ENCODE measurements around the gene PAPPA.

PAPPA gene

DNA sequence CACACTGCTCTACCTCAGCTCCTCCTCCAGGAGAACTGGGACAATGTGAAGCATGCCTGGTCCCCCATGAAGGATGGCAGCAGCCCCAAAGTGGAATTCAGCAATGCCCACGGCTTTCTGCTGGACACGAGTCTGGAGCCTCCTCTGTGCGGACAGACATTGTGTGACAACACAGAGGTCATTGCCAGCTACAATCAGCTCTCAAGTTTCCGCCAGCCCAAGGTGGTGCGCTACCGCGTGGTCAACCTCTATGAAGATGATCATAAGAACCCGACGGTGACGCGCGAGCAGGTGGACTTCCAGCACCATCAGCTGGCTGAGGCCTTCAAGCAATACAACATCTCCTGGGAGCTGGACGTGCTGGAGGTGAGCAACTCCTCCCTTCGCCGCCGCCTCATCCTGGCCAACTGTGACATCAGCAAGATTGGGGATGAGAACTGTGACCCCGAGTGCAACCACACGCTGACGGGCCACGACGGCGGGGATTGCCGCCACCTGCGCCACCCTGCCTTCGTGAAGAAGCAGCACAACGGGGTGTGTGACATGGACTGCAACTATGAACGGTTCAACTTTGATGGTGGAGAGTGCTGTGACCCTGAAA is 34.1 kb downstream of the PAPPA start:
- DNase-seq = no peak

DNA sequence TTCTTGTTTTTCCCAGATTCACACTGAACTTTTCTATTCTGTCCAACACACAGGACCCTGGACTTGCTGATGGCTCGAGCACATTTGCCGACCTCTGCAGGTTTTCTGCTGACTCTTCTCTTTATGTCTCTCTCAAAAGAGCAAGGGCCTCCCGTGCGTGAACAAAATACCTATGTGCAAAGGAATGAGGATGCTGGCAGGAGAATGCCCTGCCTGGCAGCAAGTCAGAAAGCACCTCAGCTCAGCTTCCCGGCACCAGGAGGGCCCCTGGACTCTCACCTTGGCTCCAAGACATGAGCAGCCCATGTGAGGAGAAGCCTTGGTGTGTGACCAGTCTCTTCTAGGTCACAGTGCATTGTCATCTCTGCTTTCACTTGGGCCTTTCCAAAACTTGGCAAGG is 36.1 kb downstream of the PAPPA start:
- no peak for DNase-seq

DNA sequence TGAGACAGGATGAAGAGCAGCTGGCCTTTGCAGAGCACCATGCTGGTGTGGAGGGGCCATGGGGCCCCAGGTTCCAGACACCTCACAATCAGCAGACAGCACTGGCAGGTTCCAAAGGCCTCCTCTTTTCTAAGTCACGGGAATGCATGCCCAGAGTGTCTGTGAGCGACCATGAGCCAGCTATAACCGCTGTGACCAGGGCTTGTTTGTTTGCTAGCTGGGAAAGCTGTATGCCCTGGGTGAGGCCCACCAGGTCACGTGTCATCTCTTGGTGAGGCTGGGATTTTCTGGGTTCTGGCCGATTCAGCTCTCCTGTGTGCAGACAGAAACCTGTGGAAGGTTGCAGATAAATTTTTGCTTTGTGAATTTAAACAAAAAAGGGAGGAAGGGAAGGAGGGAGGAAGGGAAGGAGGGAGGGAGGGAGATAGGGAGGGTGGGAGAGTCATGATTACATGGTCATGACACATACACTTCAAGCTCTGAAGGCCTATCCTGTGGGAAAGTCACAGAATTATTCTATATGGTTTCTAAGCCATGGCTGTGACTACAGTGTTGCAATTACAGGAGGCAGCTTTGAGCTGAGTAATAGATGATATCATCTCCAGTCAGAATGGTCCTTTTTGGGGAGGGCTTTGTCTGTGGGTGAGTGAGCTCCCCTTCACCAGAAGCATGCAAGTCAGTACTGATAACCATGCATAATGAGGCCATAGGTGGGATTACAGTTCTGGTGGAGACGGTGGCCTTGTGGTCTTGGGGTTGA is 37.2 kb downstream of the PAPPA start:
- DNase-seq = no peak

GRCh38 chr9:116191576-116192415 is 38.2 kb downstream of the PAPPA start:
- DNase-seq = no peak

- DNase-seq = no peak
These were observed 40.0 kb downstream of the PAPPA start for GRCh38 chr9:116193636-116194035.

DNA sequence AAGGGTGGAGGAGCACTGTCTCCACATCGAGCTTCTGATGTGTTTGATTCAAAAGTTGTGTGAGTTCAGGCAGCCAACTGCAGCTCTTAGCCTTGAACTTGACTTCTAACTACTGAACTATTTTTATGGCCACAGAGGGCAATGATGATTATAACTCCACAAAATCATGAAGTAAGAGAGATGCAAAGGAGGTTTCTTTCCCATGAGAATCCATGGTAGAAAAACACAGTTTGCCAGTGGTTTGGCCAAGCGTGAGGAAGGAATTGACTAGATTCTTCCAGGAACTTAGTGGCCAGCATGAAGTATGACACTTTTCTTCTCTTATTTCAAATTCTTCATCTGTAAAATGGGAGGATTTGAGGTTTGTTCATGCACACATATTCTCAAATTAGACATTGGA is 43.2 kb downstream of the PAPPA start:
- DNase-seq = no peak

DNA sequence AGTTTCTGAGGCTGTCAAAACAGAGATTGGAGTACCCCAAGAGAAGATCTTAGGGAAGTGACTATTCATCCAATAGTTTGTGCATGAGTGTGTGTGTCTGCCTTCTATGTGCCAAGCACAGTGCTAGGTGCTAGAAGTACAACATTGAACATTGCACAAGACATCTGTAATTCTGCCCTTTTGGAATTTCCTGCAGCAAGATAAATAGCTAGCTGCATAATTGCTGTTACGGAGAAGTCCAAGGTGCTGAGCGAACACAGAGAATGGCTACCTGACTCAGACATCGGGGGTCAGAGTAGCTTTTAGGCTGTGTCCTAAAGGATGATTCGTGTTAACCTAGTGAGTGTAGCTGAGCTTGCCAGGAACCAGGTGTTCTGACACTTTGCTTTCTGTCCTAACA is 44.8 kb downstream of the PAPPA start:
- DNase-seq = no peak

DNA sequence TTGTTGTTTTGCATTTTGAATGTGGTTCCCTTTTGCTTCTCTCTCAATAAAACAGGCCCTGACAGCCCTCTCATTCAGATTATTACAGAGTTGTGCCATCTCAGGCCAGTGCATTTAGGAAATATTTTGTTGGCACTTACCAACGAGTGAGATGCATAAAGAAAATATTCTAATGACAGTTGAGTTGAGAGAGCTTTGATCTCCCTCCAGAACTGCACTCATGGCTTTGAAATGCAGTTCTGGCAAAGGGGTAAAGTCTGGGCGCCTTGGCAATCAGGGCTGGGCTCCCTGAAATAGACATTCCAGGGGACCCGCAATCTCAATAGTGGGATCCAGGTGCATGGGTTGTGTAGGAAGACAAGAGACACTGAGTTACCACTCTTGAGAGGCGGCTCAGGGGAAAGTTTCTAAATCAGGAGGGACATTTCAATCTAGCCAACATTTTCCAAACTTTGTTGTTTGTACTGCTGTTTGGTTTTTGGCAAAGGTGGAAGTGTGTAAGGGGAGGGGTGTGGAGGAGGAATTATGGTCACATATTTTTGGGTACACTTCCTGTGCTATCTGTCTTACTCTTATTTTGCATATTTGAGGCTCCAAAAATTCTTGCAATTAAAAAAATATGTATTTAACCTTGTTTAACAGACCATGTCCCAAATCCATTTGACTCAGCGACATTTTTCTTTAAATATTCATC is 48.8 kb downstream of the PAPPA start:
- no peak for DNase-seq

DNA sequence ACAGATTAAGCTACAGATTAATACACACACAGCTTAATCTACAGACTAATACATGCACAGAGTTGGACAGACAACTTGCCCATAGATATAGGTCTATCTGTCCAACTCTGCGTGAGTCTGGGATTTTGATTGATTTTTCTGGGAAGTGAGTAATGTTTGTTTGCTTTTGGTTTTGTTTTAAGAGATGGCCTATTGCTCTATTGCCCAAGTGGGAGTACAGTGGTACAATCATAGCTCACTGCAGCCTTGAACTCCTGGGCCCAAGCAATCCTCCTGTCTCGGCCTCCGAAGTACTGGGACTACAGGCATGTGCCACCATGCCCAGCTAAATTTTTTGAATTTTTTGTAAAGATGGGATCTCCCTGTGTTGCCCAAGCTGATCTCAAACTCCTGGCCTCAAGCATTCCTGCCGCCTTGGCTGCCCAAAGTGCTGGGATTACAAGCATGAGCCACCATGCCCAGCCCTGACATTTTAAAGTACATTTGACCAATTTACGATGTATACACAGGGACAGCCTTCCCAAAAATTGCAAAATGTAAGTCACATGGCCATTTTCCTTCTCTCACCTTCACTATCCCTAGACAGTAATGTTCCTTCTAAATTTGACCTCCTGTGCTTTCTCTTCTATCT is 50.8 kb downstream of the PAPPA start:
- no peak for DNase-seq

GRCh38 chr9:116207371-116208111 is 54.0 kb downstream of the PAPPA start:
- no peak for DNase-seq

DNA sequence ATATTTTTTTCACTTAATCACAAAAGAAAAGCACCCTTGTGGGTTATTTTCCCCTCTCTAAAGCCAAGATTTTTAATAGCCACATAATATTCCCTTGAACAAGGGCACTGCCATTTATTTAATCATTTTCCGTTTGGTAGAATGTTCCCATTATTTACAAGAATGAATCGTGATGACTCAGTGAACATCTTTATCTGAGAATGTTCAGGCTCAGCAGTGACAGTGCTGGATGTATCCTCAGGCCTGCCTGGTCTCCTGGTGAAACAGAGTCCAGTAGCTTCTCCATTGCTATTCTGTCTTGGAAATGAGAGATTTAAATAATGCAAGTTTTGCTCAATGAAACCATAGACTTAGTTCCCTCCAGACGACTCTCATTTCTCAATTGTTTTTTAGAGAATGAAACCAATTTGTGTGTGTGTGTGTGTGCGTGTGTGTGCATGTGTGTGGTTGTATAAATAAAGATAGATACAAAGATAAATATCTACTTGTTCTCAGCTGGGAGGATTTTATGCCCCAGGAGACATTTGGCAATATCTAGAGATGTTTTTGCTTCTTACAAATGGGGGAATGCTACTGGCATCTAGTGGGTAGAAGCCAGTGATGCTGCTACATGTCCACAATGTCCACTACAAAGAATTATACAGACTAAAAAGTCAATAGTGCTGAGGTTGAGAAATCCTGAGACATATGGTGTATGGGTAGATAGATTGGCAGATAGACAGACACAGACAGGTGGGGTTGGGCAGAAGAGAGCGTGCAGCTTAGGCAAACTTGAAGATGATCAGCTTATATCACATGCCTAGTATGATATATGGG is 55.0 kb downstream of the PAPPA start:
- no peak for DNase-seq

GRCh38 chr9:116209414-116210116 is 56.0 kb downstream of the PAPPA start:
- no peak for DNase-seq

- DNase-seq = no peak
These were observed 59.5 kb downstream of the PAPPA start for GRCh38 chr9:116212986-116213692.

- no peak for DNase-seq
These were observed 60.1 kb downstream of the PAPPA start for GRCh38 chr9:116213693-116214047.

DNA sequence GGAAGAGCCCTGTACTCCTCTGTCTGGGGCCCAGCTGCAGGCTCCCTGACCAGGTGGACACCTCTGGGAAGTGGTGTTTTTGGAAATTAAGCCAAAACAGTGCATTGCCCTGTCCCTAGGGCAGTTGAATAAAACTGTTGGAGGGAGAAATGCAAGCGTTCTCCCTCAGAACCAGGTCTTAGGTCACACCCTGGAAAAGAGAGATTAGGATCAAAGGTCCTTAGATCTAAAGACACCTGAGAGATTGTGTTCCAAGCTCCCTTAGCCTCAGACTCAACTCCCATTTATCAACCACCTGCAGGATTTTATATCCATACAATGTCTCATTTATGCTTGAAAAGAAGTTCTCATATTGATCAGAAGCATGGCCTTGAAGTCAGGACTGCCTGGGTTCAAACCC is 64.8 kb downstream of the PAPPA start:
- DNase-seq = no peak

DNA sequence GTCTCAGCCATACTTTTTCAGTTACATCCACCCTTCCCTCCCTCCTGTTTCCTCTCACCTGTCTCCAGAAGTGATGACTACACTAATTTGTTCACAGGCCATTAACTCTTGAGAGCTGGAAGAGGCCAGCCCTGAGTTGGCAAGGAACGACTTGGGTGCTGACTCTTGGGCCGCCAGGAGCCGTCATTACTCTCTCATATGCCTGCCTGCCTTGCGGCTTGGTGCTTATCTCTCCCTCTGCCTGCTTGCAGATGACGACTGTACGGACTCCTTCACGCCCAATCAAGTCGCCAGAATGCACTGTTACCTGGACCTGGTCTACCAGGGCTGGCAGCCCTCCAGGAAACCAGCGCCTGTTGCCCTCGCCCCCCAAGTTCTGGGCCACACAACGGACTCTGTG is 66.1 kb downstream of the PAPPA start:
- DNase-seq = no peak

- DNase-seq = no peak
These were observed 70.3 kb downstream of the PAPPA start for GRCh38 chr9:116223926-116224325.

DNA sequence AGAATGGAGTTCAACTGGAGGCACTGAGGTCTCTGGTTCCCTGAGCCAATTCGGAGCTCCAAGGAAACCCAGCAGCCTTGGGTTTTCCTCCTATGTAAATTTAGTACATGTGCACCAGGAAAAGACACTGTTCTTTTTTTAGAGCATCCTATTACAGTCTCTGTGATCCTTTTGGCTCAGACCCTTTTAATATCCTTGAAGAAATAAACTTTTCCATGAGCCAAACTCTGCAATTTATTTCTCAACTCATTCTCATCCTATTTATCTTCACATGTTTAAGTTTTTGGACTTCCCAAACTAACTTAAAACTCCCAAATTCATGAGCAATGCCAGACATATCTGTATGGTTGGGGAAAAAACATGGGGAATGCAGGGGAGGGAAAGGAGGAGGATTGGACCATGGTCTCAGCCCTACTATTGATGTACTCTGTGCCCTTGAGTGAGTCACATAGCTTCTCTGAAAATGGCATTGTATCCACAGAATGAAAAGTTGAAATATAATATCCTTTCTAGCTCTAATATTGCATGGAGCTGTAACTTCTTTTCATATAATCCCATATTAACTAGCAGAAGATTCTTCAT is 76.6 kb downstream of the PAPPA start:
- no peak for DNase-seq

DNA sequence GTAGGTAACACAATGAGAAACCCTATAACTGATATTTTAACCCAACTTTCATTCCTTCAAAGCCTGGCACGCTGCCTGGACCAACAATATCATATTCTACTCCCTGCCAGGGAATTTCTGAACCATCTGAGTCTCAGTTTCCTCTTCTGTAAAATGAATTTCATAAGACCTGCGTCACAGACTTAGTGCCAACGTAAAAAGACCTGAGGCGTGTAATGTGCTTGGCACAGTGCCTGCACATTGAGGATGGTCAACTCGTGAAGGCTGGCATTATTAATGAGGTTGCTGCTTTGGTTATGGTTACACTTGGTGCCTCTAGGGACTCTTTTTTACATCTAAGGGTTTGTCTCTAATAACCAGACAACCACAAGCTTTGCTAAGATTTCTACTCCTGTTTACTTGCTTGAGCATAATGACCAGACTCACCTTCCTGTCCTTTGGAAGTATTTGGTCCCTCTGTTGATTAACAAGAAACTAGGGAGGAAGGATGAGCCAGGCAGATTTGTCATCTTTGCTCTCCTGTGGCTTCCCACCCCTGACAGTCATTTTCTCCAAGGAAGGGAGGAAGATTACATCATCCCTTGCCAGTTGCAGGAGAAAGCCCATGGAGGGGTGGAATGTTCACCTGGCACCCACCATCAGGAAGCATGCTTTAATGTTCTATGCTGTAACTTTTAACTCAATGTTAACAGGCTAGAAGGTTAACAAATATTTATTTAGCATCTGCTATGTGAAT is 79.0 kb downstream of the PAPPA start:
- no peak for DNase-seq

Data from CD4-positive, alpha-beta T cell treated with Interferon alpha-2 for 1 hour (primary cell).